ENCODE measurements around the gene CHRNA4.

DNA sequence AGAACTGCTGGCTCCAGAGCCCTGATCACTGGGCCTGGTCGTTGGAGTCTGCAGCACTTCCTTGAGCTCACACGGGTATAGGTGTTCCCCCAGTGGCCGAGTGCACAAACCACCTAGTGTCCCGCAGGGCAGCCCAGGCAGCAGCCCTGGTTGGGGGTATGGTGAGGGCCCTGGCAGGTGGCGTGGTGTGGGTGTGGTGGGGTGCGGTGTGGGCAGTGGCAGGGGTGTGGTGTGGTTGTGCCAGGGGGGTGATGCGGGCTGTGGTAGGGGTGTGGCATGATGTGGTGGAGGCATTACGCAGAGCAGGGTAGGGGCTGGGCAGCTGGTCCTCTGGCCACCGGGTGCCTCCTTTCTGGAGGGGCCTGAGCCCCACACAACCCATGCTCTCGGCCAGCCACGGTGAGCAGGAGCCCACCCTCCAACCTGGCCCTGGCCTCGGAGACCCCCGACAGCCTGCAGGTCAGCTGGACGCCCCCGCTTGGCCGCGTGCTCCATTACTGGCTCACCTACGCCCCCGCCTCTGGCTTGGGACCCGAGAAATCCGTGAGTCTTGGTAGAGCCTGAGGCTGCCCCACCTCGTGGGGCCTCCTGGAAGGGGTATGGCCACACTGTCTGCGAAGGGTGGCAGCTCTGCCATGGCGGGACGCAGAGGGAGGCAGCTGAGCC, 47.7 kb downstream of the CHRNA4 start:
- TF ChIP-seq, protein P1, sequence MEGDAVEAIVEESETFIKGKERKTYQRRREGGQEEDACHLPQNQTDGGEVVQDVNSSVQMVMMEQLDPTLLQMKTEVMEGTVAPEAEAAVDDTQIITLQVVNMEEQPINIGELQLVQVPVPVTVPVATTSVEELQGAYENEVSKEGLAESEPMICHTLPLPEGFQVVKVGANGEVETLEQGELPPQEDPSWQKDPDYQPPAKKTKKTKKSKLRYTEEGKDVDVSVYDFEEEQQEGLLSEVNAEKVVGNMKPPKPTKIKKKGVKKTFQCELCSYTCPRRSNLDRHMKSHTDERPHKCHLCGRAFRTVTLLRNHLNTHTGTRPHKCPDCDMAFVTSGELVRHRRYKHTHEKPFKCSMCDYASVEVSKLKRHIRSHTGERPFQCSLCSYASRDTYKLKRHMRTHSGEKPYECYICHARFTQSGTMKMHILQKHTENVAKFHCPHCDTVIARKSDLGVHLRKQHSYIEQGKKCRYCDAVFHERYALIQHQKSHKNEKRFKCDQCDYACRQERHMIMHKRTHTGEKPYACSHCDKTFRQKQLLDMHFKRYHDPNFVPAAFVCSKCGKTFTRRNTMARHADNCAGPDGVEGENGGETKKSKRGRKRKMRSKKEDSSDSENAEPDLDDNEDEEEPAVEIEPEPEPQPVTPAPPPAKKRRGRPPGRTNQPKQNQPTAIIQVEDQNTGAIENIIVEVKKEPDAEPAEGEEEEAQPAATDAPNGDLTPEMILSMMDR (optimal IDR thresholded peaks at IDR 0.05 in 1 of 3, IDR thresholded peaks at IDR 0.05 in 1 of 3, conservative IDR thresholded peaks at IDR 0.05 in 1 of 3; ENCODE audit: extremely low read depth in 1 of 3, insufficient read depth in 2 of 3, low read length in 3 of 3) = no peak
- no peak for TF ChIP-seq EZH2 (IDR thresholded peaks at IDR 0.05; ENCODE audit: low read length)
